HepG2 (cell line): Measurements from ENCODE around the gene TFCP2L1. TPM values are rescaled to one million over a fixed set of nuclear protein-coding genes. Genes with fewer than 3 reads are reported as not detected.

Experiments used
- ATAC-seq: fragments of 200-7000 bp; cut with Tn5 transposase; 3 replicates; pipeline ENCODE4 v1.9.1; 2020; ENCODE audit warnings: mild to moderate bottlenecking, moderate library complexity
- BruUV-seq: library from RNA; stranded (reverse); fragments of 400-500 nt; replicated peaks from 2 replicates; lab custom pipeline; 2021; lab: Mats Ljungman, UMichigan
- CTCF ChIA-PET: fragments of 300-600 bp; formaldehyde crosslinking; extraction: SDS; loops from one replicate; lab custom pipeline; 2021; ENCODE audit warnings: low total read pairs, inconsistent platforms, low intra/inter-chr PET ratio; lab: Yijun Ruan, JAX
- POLR2A ChIA-PET: fragments of 350-600 bp; sonication (Branson Sonifier 250); formaldehyde crosslinking; loops from one replicate; lab custom pipeline; 2020; ENCODE audit warnings: antibody characterized with exemption, inconsistent platforms; lab: Yijun Ruan, JAX
- DNase-seq: peaks from one replicate; pipeline ENCODE4 v3.0.0-alpha.2; 2015; ENCODE audit warnings: low spot score
- FAIRE-seq: peaks from 3 replicates; lab custom pipeline; 2011; peaks lifted over from hg19 to GRCh38; lab: Jason Lieb, UNC
- H2AFZ ChIP-seq: one replicate; pipeline ENCODE4 v1.6.1; 2011; ENCODE audit warnings: low read length, inconsistent platforms
- H3K27ac ChIP-seq: fragments of 300-600 bp; 3 replicates; pipeline ENCODE4 v1.8.0; 2011; ENCODE audit warnings: mixed run types, mild to moderate bottlenecking, mixed read lengths, low read length, inconsistent platforms; ENCODE audit not compliant: insufficient read depth; ENCODE audit errors: extremely low read length
- H3K27me3 ChIP-seq, 2 experiments: fragments of 200-600 bp in 1 of 2; 2 replicates in 1 of 2; 3 replicates in 1 of 2; pipeline versions ENCODE4 v1.6.0 to v1.8.0; 2011; ENCODE audit warnings: low read length in 2 of 2, mild to moderate bottlenecking in 2 of 2, moderate library complexity in 2 of 2, inconsistent platforms in 1 of 2; ENCODE audit not compliant: insufficient read depth in 2 of 2, control insufficient read depth in 1 of 2
- H3K36me3 ChIP-seq, 2 experiments: fragments of 200-600 bp in 1 of 2; replicated peaks in 1 of 2; 2 replicates in 1 of 2; 3 replicates in 1 of 2; pipeline versions ENCODE4 v1.5.1 to v1.8.0; 2011; ENCODE audit warnings: low read length in 2 of 2, inconsistent platforms in 1 of 2; ENCODE audit not compliant: insufficient read depth in 2 of 2, control insufficient read depth in 1 of 2
- H3K4me1 ChIP-seq: 2 replicates; pipeline ENCODE4 v1.5.1; 2012; ENCODE audit warnings: low read length, inconsistent platforms; ENCODE audit not compliant: insufficient read depth
- H3K4me2 ChIP-seq: 2 replicates; pipeline ENCODE4 v1.6.0; 2011; ENCODE audit warnings: low read depth, low read length, inconsistent platforms
- H3K4me3 ChIP-seq, 3 experiments: fragments of 200-600 bp in 1 of 3; sonication (generic), shearing (Covaris generic) in 1 of 3; replicated peaks in 1 of 3; 2 replicates each; pipeline ENCODE4 v1.5.1; 2011 to 2016; ENCODE audit warnings: low read length in 3 of 3, inconsistent platforms in 2 of 3, low read depth in 2 of 3, mild to moderate bottlenecking in 2 of 3, control low read depth in 1 of 3, mixed read lengths in 1 of 3; ENCODE audit not compliant: insufficient read depth in 1 of 3
- H3K79me2 ChIP-seq: one replicate; pipeline ENCODE4 v1.6.1; 2011; ENCODE audit warnings: low read length, inconsistent platforms; ENCODE audit not compliant: insufficient read depth
- H3K9ac ChIP-seq: 2 replicates; pipeline ENCODE4 v1.6.0; 2011; ENCODE audit warnings: mild to moderate bottlenecking, low read depth, low read length, inconsistent platforms; ENCODE audit not compliant: insufficient read depth
- H3K9me3 ChIP-seq: 2 replicates; pipeline ENCODE4 v1.5.1; 2012; ENCODE audit warnings: mild to moderate bottlenecking, low read length
- H4K20me1 ChIP-seq: 2 replicates; pipeline ENCODE4 v1.6.0; 2011; ENCODE audit warnings: inconsistent platforms, mild to moderate bottlenecking, low read length, moderate library complexity; ENCODE audit not compliant: insufficient read depth
- CSRNP2 ChIP-seq: sonication (generic); formaldehyde crosslinking; conservative IDR thresholded peaks from 2 replicates; pipeline ENCODE4 v1.8.0; 2022; ENCODE audit warnings: low read depth, missing genetic modification reagents
- IRX3 ChIP-seq: sonication (generic); formaldehyde crosslinking; IDR thresholded peaks from 2 replicates; pipeline ENCODE4 v1.8.1; 2023; ENCODE audit warnings: mild to moderate bottlenecking, low read depth, missing genetic modification reagents, borderline replicate concordance
- MLXIP ChIP-seq: sonication (generic); formaldehyde crosslinking; IDR thresholded peaks from 2 replicates; pipeline ENCODE4 v1.9.0; 2021; ENCODE audit warnings: missing genetic modification reagents, borderline replicate concordance
- PAF1 ChIP-seq: IDR thresholded peaks from 2 replicates; pipeline ENCODE4 v1.6.1; 2016; ENCODE audit warnings: missing genetic modification reagents, missing compliant biosample characterization
- ZNF343 ChIP-seq: sonication (generic); formaldehyde crosslinking; IDR thresholded peaks from 2 replicates; pipeline ENCODE4 v1.4.0; 2020; ENCODE audit warnings: mild to moderate bottlenecking, missing genetic modification reagents
- ZNF781 ChIP-seq: sonication (generic); formaldehyde crosslinking; IDR thresholded peaks from 2 replicates; pipeline ENCODE4 v1.5.1; 2020; ENCODE audit warnings: borderline replicate concordance, mild to moderate bottlenecking, missing genetic modification reagents; ENCODE audit errors: not compliant biosample characterization
- WGBS: methylation state at CpG from one replicate; pipeline ENCODE4 v1.1.6; 2017; ENCODE audit warnings: low lambda C conversion rate; 5-methylcytosine and 5-hydroxymethylcytosine counted together
- in situ Hi-C: cut with HindIII; loops from 2 replicates; pipeline ENCODE4 v1.10.0; 2017; ENCODE audit warnings: low pct_unique_long_range_greater_than_20kb; ENCODE audit not compliant: extremely low pct_ligation_motif_present
- intact Hi-C: fragments of 100-400 bp; cut with micrococcal nuclease; formaldehyde crosslinking; loops from one replicate; pipeline ENCODE4 v1.10.0; 2022; ENCODE audit not compliant: unreplicated experiment
- polyA plus RNA-seq, 8 experiments: library from polyadenylated mRNA; depleted of rRNA in 3 of 8; stranded (reverse) in 7 of 8; unstranded in 1 of 8; fragments of >200 nt; fragmentation: Illumina TruSeq in 4 of 8; extraction: Trizol in 4 of 8; gene quantifications; 2 replicates each; pipeline versions ENCODE4 v1.2.1 to v1.2.3, GENCODE V29; 2011 to 2016; ENCODE audit warnings: low read depth in 4 of 8, missing spikeins in 1 of 8, mixed read lengths in 1 of 8; ENCODE audit not compliant: insufficient read depth in 1 of 8
- total RNA-seq, 5 experiments: library from RNA; depleted of rRNA; stranded (reverse); fragments of >200 nt; fragmentation: Illumina TruSeq; extraction: Trizol; gene quantifications; 2 replicates each; pipeline ENCODE4 v1.2.3, GENCODE V29; 2016; ENCODE audit warnings: low read depth in 1 of 5

Gene TFCP2L1
- total and polyA plus RNA-seq, 2 of the 13 experiments (the other 11 are each of a cell fraction or from before 2014, with no cell fraction given): under 0.01 TPM; not detected in 1

GRCh38 chr2:121333231-121333630, 48.2 kb upstream of the TFCP2L1 start:
- BruUV-seq: no TSS peak
- no peak overlapping the region for H3K27ac ChIP-seq
- intact Hi-C loops (no loop called here), in situ Hi-C loops (no loop called here)
- TF ChIP-seq ZNF781 (no peak), PAF1 (no peak), IRX3 (CRISPR knock-in tag) (no peak), ZNF343 (CRISPR knock-in tag) (no peak), MLXIP (CRISPR knock-in tag) (no peak), CSRNP2 (CRISPR knock-in tag) (no peak)
- ChIA-PET CTCF (no interaction called here), POLR2A (no interaction called here)
- peaks cover 0 to 3% of the 10 kb centered on the region in 2 experiments; a peak in 3 of 5 replicates for H3K36me3 ChIP-seq
- H3K4me2 ChIP-seq: peak overlapping the region; percentile 87; the same call in 1 of the 2 replicates
- ATAC-seq (no peak), FAIRE-seq (no peak), DNase-seq (no peak)
- WGBS: 65% methylated on average over 17 of the region's 17 CpGs
- H3K27me3 ChIP-seq: peaks cover 0 to 7% of the 10 kb centered on the region in 2 experiments; a peak in 1 of 5 replicates
- H4K20me1 ChIP-seq: no peaks in the 10 kb centered on the region
- H3K79me2 ChIP-seq: no peaks in the 10 kb centered on the region
- no peak overlapping the region for H3K9ac ChIP-seq
- H3K9me3 ChIP-seq: no peaks in the 10 kb centered on the region
- H2AFZ ChIP-seq: peak overlapping the region; percentile 8
- H3K4me3 ChIP-seq: no peak overlapping the region
- peaks cover 29% of the 10 kb centered on the region for H3K4me1 ChIP-seq
